Spleen (tissue), 11 donors: ENCODE results near the gene WDR41. TPM values are rescaled to one million over a fixed set of nuclear protein-coding genes. Genes with fewer than 3 reads are reported as not detected.

Experiments used
- DNase-seq: peaks from one replicate; pipeline ENCODE4 v3.0.0-alpha.2; 2020
- H3K27ac ChIP-seq, 8 donors: fragments of 200-600 bp; sonication (generic) in 7 of 8; 1 replicate in 4 of 8; 2 replicates in 4 of 8; pipeline versions ENCODE4 v1.5.0 to v1.8.0; 2016 to 2021; ENCODE audit warnings: inconsistent platforms in 4 of 8, mild to moderate bottlenecking in 4 of 8, moderate library complexity in 1 of 8
- H3K27me3 ChIP-seq, 7 donors: fragments of 200-600 bp; sonication (generic) in 6 of 7; replicated peaks in 1 of 7; 1 replicate in 4 of 7; 2 replicates in 3 of 7; pipeline versions ENCODE4 v1.5.0 to v1.8.0; 2016 to 2021; ENCODE audit warnings: inconsistent platforms in 3 of 7, mild to moderate bottlenecking in 1 of 7
- H3K36me3 ChIP-seq, 6 donors: fragments of 200-600 bp; sonication (generic) in 5 of 6; 1 replicate in 4 of 6; 2 replicates in 2 of 6; pipeline versions ENCODE4 v1.5.0 to v1.8.0; 2016 to 2021; ENCODE audit warnings: inconsistent platforms in 2 of 6
- H3K4me1 ChIP-seq, 6 donors: fragments of 200-600 bp; sonication (generic) in 5 of 6; 1 replicate in 3 of 6; 2 replicates in 3 of 6; pipeline versions ENCODE4 v1.5.0 to v1.8.0; 2016 to 2021; ENCODE audit warnings: inconsistent platforms in 3 of 6
- H3K4me3 ChIP-seq, 8 donors: fragments of 200-600 bp; sonication (generic) in 7 of 8; 1 replicate in 4 of 8; 2 replicates in 4 of 8; pipeline versions ENCODE4 v1.5.0 to v1.8.0; 2016 to 2021; ENCODE audit warnings: inconsistent platforms in 4 of 8, mild to moderate bottlenecking in 4 of 8, moderate library complexity in 2 of 8
- H3K9me3 ChIP-seq, 8 donors: fragments of 200-600 bp; sonication (generic) in 7 of 8; 1 replicate in 4 of 8; 2 replicates in 4 of 8; pipeline versions ENCODE4 v1.5.0 to v1.8.0; 2016 to 2021; ENCODE audit warnings: inconsistent platforms in 4 of 8
- CTCF ChIP-seq, 11 experiments: fragments of 200-600 bp in 7 of 11; fragments of 450-650 bp in 4 of 11; sonication (generic) in 4 of 11; IDR thresholded peaks in 8 of 11; conservative IDR thresholded peaks in 3 of 11; 1 replicate in 7 of 11; 2 replicates in 4 of 11; pipeline versions ENCODE4 v1.4.0 to v1.8.0; 2016 to 2021; ENCODE audit warnings: antibody characterized with exemption in 11 of 11, inconsistent platforms in 4 of 11, mild to moderate bottlenecking in 1 of 11
- POLR2A ChIP-seq, 3 donors: fragments of 450-650 bp; IDR thresholded peaks; one replicate each; pipeline ENCODE4 v1.5.1; 2017; ENCODE audit warnings: antibody characterized with exemption in 3 of 3, mild to moderate bottlenecking in 1 of 3
- POLR2AphosphoS5 ChIP-seq, 3 donors: sonication (generic); formaldehyde crosslinking; IDR thresholded peaks; one replicate each; pipeline ENCODE4 v1.5.1; 2017; ENCODE audit warnings: antibody characterized with exemption in 3 of 3
- WGBS, 5 donors: extraction: QIAGEN DNeasy Blood & Tissue Kit in 3 of 5; methylation state at CpG; one replicate each; pipeline versions ENCODE4 v1.1.5 to v1.1.7; 2013 to 2018; 5-methylcytosine and 5-hydroxymethylcytosine counted together
- intact Hi-C: fragments of 100-400 bp; cut with DNase I; formaldehyde crosslinking; loops from one replicate; pipeline ENCODE4 v1.15.0; 2023; ENCODE audit warnings: low total_unique reads
- polyA plus RNA-seq, 3 donors: library from polyadenylated mRNA; stranded (reverse); fragments of 200-250 nt; gene quantifications; one replicate each; pipeline ENCODE4 v1.2.1, GENCODE V29; 2013
- total RNA-seq, 7 donors: library from RNA; depleted of rRNA in 3 of 7; stranded (reverse); fragments of >200 nt in 3 of 7; fragmentation: NEBNext Ultra II Directional in 4 of 7; extraction: Animal tissue kit (Norgen Biotek cat#: 25700) in 4 of 7; gene quantifications; one replicate each; pipeline versions ENCODE4 v1.1.0 to v1.2.1, GENCODE V29; 2016 to 2021
- donor health status: healthy with polysubstance abuse.
- donor health status: DM: no; HTN: no; CAD: no; lungs with moderate emphysema.
- donor health status: DM: no; HTN: no; CAD: no.
- donor health status: Bipolar disorder and iron deficiency.
- donor health status: healthy.
- donor health status: DM: no; HTN: no; CAD: no.
- donor health status: DM: yes; HTN: yes; CAD: no.

WDR41 gene
- total and polyA plus RNA-seq, 10 donors: 11.0 to 54.0 (median 35.7) TPM

- WGBS, 5 donors: 77 to 88% (median 83%) methylated on average over 5 of the region's 5 CpGs
- intact Hi-C loops: no loop called here
- TF ChIP-seq POLR2AphosphoS5 (IDR thresholded peaks at IDR 0.05) (no peak), CTCF (IDR thresholded peaks at IDR 0.05 in 8 of 11, conservative IDR thresholded peaks at IDR 0.05 in 3 of 11) (no peak), POLR2A (IDR thresholded peaks at IDR 0.05) (no peak)
Measured at GRCh38 chr5:77397686-77398292, 94.3 kb downstream of the WDR41 start.

DNA sequence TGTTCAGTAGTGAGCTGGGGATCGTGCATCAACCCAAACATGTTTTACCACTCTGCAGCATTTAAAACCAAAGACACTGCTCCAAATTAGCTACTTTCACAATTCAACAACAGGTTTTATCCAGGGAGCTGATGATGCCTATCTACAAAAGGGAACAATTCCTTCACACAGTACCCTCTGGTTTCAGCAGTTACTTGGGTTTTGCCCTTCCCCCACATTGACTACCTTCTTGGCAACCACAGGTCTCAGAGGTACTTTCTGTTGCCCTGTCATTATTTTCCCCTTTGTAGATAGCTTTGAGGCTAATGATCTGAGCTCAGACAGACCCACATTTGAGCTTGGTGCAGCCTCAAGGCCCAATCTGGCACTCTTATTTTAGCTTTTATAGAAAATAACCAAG lies 96.1 kb downstream of the WDR41 start:
- 91 to 100% (median 91%) methylated on average over 1 of the region's 1 CpG for WGBS, 5 donors
- Histone ChIP-seq H3K36me3 (no peaks in the 10 kb centered on the region), H3K27ac (no peak overlapping the region), H3K4me3 (no peak overlapping the region), H3K9me3 (no peaks in the 10 kb centered on the region), H3K4me1 (no peaks in the 10 kb centered on the region), H3K27me3 (peaks cover 0 to 6% (median 0%) of the 10 kb centered on the region in 7 donors)
- TF ChIP-seq CTCF (IDR thresholded peaks at IDR 0.05 in 8 of 11, conservative IDR thresholded peaks at IDR 0.05 in 3 of 11) (no peak), POLR2AphosphoS5 (IDR thresholded peaks at IDR 0.05) (no peak), POLR2A (IDR thresholded peaks at IDR 0.05) (no peak)
- intact Hi-C loops: no loop called here
- no peak for DNase-seq

More at GRCh38 chr5:77397686-77398292, 94.3 kb downstream of the WDR41 start:
- Histone ChIP-seq H3K4me1 (no peaks in the 10 kb centered on the region), H3K27me3 (no peaks in the 10 kb centered on the region), H3K27ac (no peak overlapping the region), H3K4me3 (no peak overlapping the region), H3K36me3 (no peaks in the 10 kb centered on the region), H3K9me3 (no peaks in the 10 kb centered on the region)
- no peak for DNase-seq

DNA sequence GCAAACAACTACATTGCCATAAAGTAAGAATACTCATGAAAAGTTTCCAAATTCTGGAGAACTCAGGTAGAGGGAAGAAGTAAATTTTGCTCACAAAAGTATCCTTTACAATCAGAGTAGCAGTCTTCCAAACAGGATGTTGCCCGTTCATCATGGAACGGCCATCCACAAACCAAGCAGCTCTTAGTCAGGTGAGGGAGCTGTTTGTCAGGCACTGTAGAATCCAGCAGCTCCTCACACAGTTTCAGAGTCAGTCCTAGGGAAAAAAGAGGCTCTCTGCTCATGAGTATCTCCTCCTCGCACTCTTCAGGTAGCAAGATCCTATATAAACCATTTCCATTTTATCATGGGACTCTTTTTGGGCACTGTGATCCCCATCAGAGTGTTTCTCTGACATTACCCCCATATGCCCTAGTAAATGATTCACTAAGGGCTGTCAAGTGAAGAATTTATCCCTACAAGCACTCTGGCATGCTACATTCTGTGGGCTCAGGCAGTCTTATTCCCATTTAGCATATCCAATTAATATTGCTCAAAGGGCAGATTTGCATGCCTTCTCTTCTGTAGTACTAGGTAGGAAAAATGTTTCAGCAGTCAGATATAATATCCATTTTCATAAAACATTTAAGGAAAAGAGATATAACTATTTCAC lies 97.9 kb downstream of the WDR41 start:
- no peak overlapping the region for H3K27ac ChIP-seq

More for the DNA sequence above, 97.9 kb downstream of the WDR41 start:
- Histone ChIP-seq H3K36me3 (no peaks in the 10 kb centered on the region), H3K4me1 (no peaks in the 10 kb centered on the region), H3K4me3 (no peak overlapping the region), H3K9me3 (no peaks in the 10 kb centered on the region), H3K27me3 (peaks cover 0 to 16% (median 0%) of the 10 kb centered on the region in 7 donors)
- 73 to 88% (median 79%) methylated on average over 3 of the region's 3 CpGs for WGBS, 5 donors
- intact Hi-C loops: no loop called here
- DNase-seq: no peak
- TF ChIP-seq CTCF (IDR thresholded peaks at IDR 0.05 in 8 of 11, conservative IDR thresholded peaks at IDR 0.05 in 3 of 11): no peak
- TF ChIP-seq POLR2A (IDR thresholded peaks at IDR 0.05): no peak
- no peak for TF ChIP-seq POLR2AphosphoS5 (IDR thresholded peaks at IDR 0.05)
